MCF 10A (cell line): ENCODE results near the gene MUC2. TPM values are rescaled to one million over a fixed set of nuclear protein-coding genes. Genes with fewer than 3 reads are reported as not detected.

Experiments
- BruUV-seq: library from RNA; stranded (reverse); fragments of 400-500 nt; replicated peaks from 2 replicates; lab custom pipeline; 2021; lab: Mats Ljungman, UMichigan
- CTCF ChIA-PET: fragments of 300-600 bp; sonication (Branson Sonifier 250); formaldehyde crosslinking; extraction: SDS; loops from one replicate; lab custom pipeline; 2021; ENCODE audit warnings: antibody characterized with exemption, inconsistent platforms; lab: Yijun Ruan, JAX
- POLR2A ChIA-PET: fragments of 300-600, 350-650 bp; sonication (Branson Sonifier 250); formaldehyde crosslinking; extraction: SDS; loops from one replicate; lab custom pipeline; 2020; ENCODE audit warnings: antibody characterized with exemption, inconsistent platforms; lab: Yijun Ruan, JAX
- DNase-seq: peaks from one replicate; pipeline ENCODE4 v3.0.0-alpha.2; 2018; ENCODE audit not compliant: unreplicated experiment
- H3K27ac Mint-ChIP-seq: one replicate; pipeline ENCODE4 v1.8.0; 2022; ENCODE audit warnings: mild to moderate bottlenecking, low read depth, mixed read lengths; ENCODE audit not compliant: unreplicated experiment
- H3K27me3 Mint-ChIP-seq: one replicate; pipeline ENCODE4 v1.8.0; 2022; ENCODE audit warnings: mixed read lengths; ENCODE audit not compliant: insufficient read depth, unreplicated experiment
- H3K36me3 Mint-ChIP-seq: one replicate; pipeline ENCODE4 v1.8.0; 2022; ENCODE audit warnings: mild to moderate bottlenecking, moderate library complexity, mixed read lengths; ENCODE audit not compliant: insufficient read depth, unreplicated experiment
- H3K4me1 Mint-ChIP-seq: one replicate; pipeline ENCODE4 v1.8.0; 2022; ENCODE audit warnings: mixed read lengths; ENCODE audit not compliant: insufficient read depth, unreplicated experiment
- H3K4me3 Mint-ChIP-seq: one replicate; pipeline ENCODE4 v1.8.0; 2022; ENCODE audit warnings: mild to moderate bottlenecking, moderate library complexity, mixed read lengths; ENCODE audit not compliant: unreplicated experiment
- H3K9me3 Mint-ChIP-seq: one replicate; pipeline ENCODE4 v1.8.0; 2022; ENCODE audit warnings: mixed read lengths; ENCODE audit not compliant: unreplicated experiment
- CTCF ChIP-seq: fragments of 200-600 bp; IDR thresholded peaks from one replicate; pipeline ENCODE4 v1.8.0; 2022; ENCODE audit warnings: antibody characterized with exemption, mild to moderate bottlenecking; ENCODE audit not compliant: unreplicated experiment
- intact Hi-C: fragments of 100-400 bp; cut with micrococcal nuclease; formaldehyde crosslinking; loops from 2 replicates; pipeline ENCODE4 v1.14.1; 2022
- total RNA-seq: library from RNA; stranded (reverse); gene quantifications from 2 replicates; pipeline ENCODE4 v1.2.3, GENCODE V29; 2022

The MUC2 gene
- total RNA-seq, 1 experiment from 2014 or later, result 0.02 TPM

GRCh38 chr11:1086171-1087102 lies 11.8 kb downstream of the MUC2 start:
- no peak for TF ChIP-seq CTCF
- Mint-ChIP-seq H3K4me3 (no peak overlapping the region), H3K9me3 (no peaks in the 10 kb centered on the region), H3K36me3 (no peaks in the 10 kb centered on the region), H3K27ac (no peak overlapping the region), H3K4me1 (no peaks in the 10 kb centered on the region), H3K27me3 (no peaks in the 10 kb centered on the region)
- no TSS peak for BruUV-seq
- DNase-seq, result no peak
- ChIA-PET CTCF (no interaction called here), POLR2A (no interaction called here)
- intact Hi-C loops, result no loop called here

- no peak for DNase-seq
- intact Hi-C loops, result no loop called here
- Mint-ChIP-seq H3K4me3 (no peak overlapping the region), H3K27ac (no peak overlapping the region), H3K36me3 (no peaks in the 10 kb centered on the region), H3K4me1 (no peaks in the 10 kb centered on the region), H3K9me3 (no peaks in the 10 kb centered on the region), H3K27me3 (no peaks in the 10 kb centered on the region)
- BruUV-seq, result no TSS peak
- TF ChIP-seq CTCF, result no peak
- POLR2A ChIA-PET, result no interaction called here
- CTCF ChIA-PET, result interaction anchor here (0.7 kb wide), 1 partner anchor 130 kb away, joined by 3 read pairs; no protein-coding TSS in a partner anchor
These were observed 12.7 kb downstream of the MUC2 start for GRCh38 chr11:1087279-1087960.

GRCh38 chr11:1087961-1088926 lies 13.6 kb downstream of the MUC2 start:
- no TSS peak for BruUV-seq
- no peaks in the 10 kb centered on the region for H3K36me3 Mint-ChIP-seq

More at GRCh38 chr11:1087961-1088926, 13.6 kb downstream of the MUC2 start:
- ChIA-PET POLR2A (no interaction called here), CTCF (interaction anchor here (0.7 kb wide), 1 partner anchor 131 kb away, joined by 3 read pairs; no protein-coding TSS in a partner anchor)
- no peak overlapping the region for H3K27ac Mint-ChIP-seq
- no peaks in the 10 kb centered on the region for H3K4me1 Mint-ChIP-seq
- intact Hi-C loops, result no loop called here
- no peak overlapping the region for H3K4me3 Mint-ChIP-seq
- no peaks in the 10 kb centered on the region for H3K27me3 Mint-ChIP-seq
- no peak for TF ChIP-seq CTCF
- DNase-seq, result no peak
- H3K9me3 Mint-ChIP-seq, result no peaks in the 10 kb centered on the region
